ENCODE data around the gene DCC. TPM values are rescaled to one million over a fixed set of nuclear protein-coding genes. Genes with fewer than 3 reads are reported as not detected.

The DCC gene
- total RNA-seq, 1 experiment from 2014 or later, result not detected

DNA sequence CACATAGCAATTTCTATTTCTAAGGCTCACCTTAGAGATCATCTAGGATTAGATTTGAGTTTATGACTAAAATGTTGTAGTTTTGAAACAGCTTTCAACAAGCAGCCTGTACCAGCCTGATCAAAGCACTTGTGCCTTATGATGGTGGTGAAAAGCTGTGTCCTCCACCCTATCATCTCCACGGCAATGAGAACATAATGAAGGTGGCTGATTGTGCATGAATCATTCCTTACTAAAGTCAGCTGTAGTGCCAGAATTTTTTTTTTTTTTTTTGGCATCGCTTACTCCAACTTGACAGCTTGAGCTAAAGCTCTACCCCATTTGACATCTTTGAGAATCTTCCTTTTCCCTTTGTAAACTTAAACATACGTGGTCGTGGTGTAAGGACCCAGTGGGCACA lies 86.0 kb downstream of the DCC start:
- intact Hi-C loops (cut with micrococcal nuclease), result no loop called here
- H3K27me3 ChIP-seq (ENCODE audit: low read length), result no peaks in the 10 kb centered on the region
- H3F3A ChIP-seq (ENCODE audit: low read length, unreplicated experiment), result no peaks in the 10 kb centered on the region
- ChIA-PET CTCF (no interaction called here), POLR2A (ENCODE audit: unreplicated experiment) (no interaction called here)
- no peaks in the 10 kb centered on the region for H3K79me2 ChIP-seq (ENCODE audit: low read length)
- no peak overlapping the region for H3K4me2 ChIP-seq (ENCODE audit: low read length)
- no peaks in the 10 kb centered on the region for H3K9me3 ChIP-seq (ENCODE audit: low read length)
- no peaks in the 10 kb centered on the region for H4K20me1 ChIP-seq (ENCODE audit: low read length)
- no peak overlapping the region for H3K4me3 ChIP-seq (ENCODE audit: low read length)
- DNase-seq (no peak), ATAC-seq (no peak)
- no peaks in the 10 kb centered on the region for H3K9me2 ChIP-seq (replicated peaks; ENCODE audit: low read length)
- H3K27ac ChIP-seq (ENCODE audit: low read length), result no peak overlapping the region
- no peak overlapping the region for H3K9ac ChIP-seq (ENCODE audit: low read length)
- no peaks in the 10 kb centered on the region for H3K36me3 ChIP-seq (ENCODE audit: low read depth, low read length)
- no peaks in the 10 kb centered on the region for H3K4me1 ChIP-seq (ENCODE audit: insufficient read depth, low read length)
- H2AFZ ChIP-seq (ENCODE audit: low read length), result no peak overlapping the region
- TF ChIP-seq EZH2phosphoT487 (IDR thresholded peaks at IDR 0.05; ENCODE audit: borderline replicate concordance, low read length) (no peak), EZH2 (IDR thresholded peaks at IDR 0.05; ENCODE audit: low read length, unreplicated experiment) (no peak)
- TF ChIP-seq, protein P1, sequence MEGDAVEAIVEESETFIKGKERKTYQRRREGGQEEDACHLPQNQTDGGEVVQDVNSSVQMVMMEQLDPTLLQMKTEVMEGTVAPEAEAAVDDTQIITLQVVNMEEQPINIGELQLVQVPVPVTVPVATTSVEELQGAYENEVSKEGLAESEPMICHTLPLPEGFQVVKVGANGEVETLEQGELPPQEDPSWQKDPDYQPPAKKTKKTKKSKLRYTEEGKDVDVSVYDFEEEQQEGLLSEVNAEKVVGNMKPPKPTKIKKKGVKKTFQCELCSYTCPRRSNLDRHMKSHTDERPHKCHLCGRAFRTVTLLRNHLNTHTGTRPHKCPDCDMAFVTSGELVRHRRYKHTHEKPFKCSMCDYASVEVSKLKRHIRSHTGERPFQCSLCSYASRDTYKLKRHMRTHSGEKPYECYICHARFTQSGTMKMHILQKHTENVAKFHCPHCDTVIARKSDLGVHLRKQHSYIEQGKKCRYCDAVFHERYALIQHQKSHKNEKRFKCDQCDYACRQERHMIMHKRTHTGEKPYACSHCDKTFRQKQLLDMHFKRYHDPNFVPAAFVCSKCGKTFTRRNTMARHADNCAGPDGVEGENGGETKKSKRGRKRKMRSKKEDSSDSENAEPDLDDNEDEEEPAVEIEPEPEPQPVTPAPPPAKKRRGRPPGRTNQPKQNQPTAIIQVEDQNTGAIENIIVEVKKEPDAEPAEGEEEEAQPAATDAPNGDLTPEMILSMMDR (conservative IDR thresholded peaks at IDR 0.05; ENCODE audit: low read depth, low read length), result no peak
- BruUV-seq (replicated peaks), result no TSS peak

DNA sequence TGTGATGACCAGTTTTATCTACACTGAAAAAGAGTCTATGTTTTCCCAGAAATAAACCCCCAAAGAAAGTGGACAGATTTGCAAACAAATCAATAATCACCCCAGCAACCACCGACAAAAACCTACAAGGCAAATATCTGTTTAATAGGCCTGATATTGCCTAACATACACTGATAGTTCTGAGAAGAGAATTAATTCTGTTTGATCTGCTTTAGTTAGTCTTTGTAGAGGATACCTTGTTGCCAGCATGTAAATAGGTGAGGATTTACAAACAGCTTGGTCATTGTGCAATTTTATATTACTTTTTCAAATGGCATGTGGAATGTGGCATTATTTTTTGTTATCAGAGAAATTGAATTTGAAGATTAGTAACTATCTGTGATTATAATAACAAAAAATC lies 86.5 kb downstream of the DCC start:
- TF ChIP-seq EZH2 (IDR thresholded peaks at IDR 0.05; ENCODE audit: low read length, unreplicated experiment), result no peak
- TF ChIP-seq, protein P1 (conservative IDR thresholded peaks at IDR 0.05; ENCODE audit: low read depth, low read length), result no peak
- no peak for TF ChIP-seq EZH2phosphoT487 (IDR thresholded peaks at IDR 0.05; ENCODE audit: borderline replicate concordance, low read length)
- ChIA-PET CTCF (no interaction called here), POLR2A (ENCODE audit: unreplicated experiment) (no interaction called here)
- no peak overlapping the region for H3K4me3 ChIP-seq (ENCODE audit: low read length)
- no peaks in the 10 kb centered on the region for H3K9me3 ChIP-seq (ENCODE audit: low read length)
- intact Hi-C loops (cut with micrococcal nuclease), result no loop called here
- no TSS peak for BruUV-seq (replicated peaks)
- H3K9ac ChIP-seq (ENCODE audit: low read length), result no peak overlapping the region
- H3K27me3 ChIP-seq (ENCODE audit: low read length), result no peaks in the 10 kb centered on the region
- H3K79me2 ChIP-seq (ENCODE audit: low read length), result no peaks in the 10 kb centered on the region
- no peak overlapping the region for H2AFZ ChIP-seq (ENCODE audit: low read length)
- no peaks in the 10 kb centered on the region for H3K4me1 ChIP-seq (ENCODE audit: insufficient read depth, low read length)
- no peaks in the 10 kb centered on the region for H3F3A ChIP-seq (ENCODE audit: low read length, unreplicated experiment)
- H3K27ac ChIP-seq (ENCODE audit: low read length), result no peak overlapping the region
- no peaks in the 10 kb centered on the region for H4K20me1 ChIP-seq (ENCODE audit: low read length)
- DNase-seq (no peak), ATAC-seq (no peak)
- no peak overlapping the region for H3K4me2 ChIP-seq (ENCODE audit: low read length)
- H3K9me2 ChIP-seq (replicated peaks; ENCODE audit: low read length), result no peaks in the 10 kb centered on the region
- H3K36me3 ChIP-seq (ENCODE audit: low read depth, low read length), result no peaks in the 10 kb centered on the region

DNA sequence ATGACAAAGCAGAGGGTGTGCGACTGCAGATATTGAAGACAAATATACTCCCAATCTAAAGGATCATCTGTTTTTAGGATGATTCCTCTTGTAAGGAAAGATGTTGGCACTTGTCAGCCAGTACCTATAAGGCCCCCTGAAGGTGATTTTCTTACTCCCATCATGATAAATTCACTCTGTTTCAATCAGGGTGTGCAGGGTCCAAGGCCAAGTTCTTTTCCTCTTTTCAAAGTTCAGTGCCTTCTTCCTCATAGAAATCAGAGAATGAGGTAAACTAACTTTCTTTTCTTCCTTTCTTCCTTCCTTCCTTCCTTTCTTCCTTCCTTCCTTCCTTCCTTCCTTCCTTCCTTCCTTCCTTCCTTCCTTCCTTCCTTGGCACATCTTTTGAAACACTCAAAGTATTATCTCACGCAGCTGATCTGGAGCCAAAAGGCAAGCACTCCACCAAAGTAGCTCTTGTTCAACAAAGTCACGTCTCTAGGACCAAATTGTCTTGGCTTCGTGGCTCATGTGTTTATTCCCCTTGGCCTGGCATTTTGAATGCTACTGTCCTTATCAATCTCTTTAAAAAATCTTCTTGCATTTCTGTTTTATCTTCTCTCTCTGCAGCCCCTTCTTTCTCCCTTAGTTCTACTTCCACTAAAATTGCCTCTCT lies 87.7 kb downstream of the DCC start:
- no peaks in the 10 kb centered on the region for H3K4me1 ChIP-seq (ENCODE audit: insufficient read depth, low read length)
- ATAC-seq, result no peak
- no peaks in the 10 kb centered on the region for H4K20me1 ChIP-seq (ENCODE audit: low read length)
- 0 out of 2 replicates have a peak, but pooled peaks cover 2% of the 10 kb centered on the region for H3K27me3 ChIP-seq (ENCODE audit: low read length)
- no peak overlapping the region for H3K4me2 ChIP-seq (ENCODE audit: low read length)
- no TSS peak for BruUV-seq (replicated peaks)
- H3F3A ChIP-seq (ENCODE audit: low read length, unreplicated experiment), result no peaks in the 10 kb centered on the region
- TF ChIP-seq, protein P1 (conservative IDR thresholded peaks at IDR 0.05; ENCODE audit: low read depth, low read length), result no peak
- no peak for TF ChIP-seq EZH2 (IDR thresholded peaks at IDR 0.05; ENCODE audit: low read length, unreplicated experiment)
- TF ChIP-seq EZH2phosphoT487 (IDR thresholded peaks at IDR 0.05; ENCODE audit: borderline replicate concordance, low read length), result no peak
- CTCF ChIA-PET, result no interaction called here
- H3K9ac ChIP-seq (ENCODE audit: low read length), result no peak overlapping the region
- POLR2A ChIA-PET (ENCODE audit: unreplicated experiment), result no interaction called here
- DNase-seq, result no peak
- H3K27ac ChIP-seq (ENCODE audit: low read length), result no peak overlapping the region
- H3K9me3 ChIP-seq (ENCODE audit: low read length), result no peaks in the 10 kb centered on the region
- H3K4me3 ChIP-seq (ENCODE audit: low read length), result no peak overlapping the region
- intact Hi-C loops (cut with micrococcal nuclease), result no loop called here
- no peaks in the 10 kb centered on the region for H3K79me2 ChIP-seq (ENCODE audit: low read length)
- no peak overlapping the region for H2AFZ ChIP-seq (ENCODE audit: low read length)
- H3K9me2 ChIP-seq (replicated peaks; ENCODE audit: low read length), result no peaks in the 10 kb centered on the region
- H3K36me3 ChIP-seq (ENCODE audit: low read depth, low read length), result no peaks in the 10 kb centered on the region

Data from PC-3 (cell line).